ENCODE measurements around the gene OR5D14.

The OR5D14 gene

DNA sequence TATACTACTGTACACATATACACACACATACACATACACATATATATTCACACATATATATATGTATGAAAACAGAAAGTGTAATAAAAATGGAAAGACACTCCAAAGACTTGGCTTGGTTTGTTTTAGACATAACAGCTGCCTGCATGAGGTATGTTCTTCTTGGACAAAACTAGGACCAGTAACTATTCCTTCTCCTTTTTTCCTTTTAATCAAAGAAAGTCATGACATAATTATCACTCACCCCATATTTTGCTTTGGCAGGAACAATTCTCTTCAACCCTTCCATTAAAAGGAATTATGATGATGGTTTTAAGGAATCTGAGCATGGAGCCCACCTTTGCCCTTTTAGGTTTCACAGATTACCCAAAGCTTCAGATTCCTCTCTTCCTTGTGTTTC lies at the start of gene OR5D14:
Gene OR5D14, plus strand, starts transcription at position 301 of the 400 bp plus-strand sequence. Its CDS starts 0 bp downstream, at position 301.
- DNase-seq (ENCODE audit: low read depth in 2 of 2), result no peak

DNA sequence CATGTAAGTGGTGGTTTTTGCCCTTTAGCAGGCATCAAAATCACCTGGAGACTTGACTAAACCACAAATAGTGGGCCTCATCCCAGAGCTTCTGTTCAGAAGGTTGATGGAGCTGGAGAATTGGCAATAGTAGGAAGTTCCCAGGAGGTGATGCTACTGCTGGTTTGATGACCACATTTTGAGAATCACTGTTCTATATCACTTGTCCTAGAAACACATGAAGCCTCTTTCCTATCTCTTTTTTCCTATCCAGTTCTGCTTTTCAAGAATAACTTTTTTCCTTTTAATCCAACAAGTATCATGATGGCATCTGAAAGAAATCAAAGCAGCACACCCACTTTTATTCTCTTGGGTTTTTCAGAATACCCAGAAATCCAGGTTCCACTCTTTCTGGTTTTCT lies 22.2 kb upstream of the OR5D14 start, which contains the start of gene OR5D13:
Gene OR5D13, plus strand, starts transcription at position 301 of the 400 bp plus-strand sequence. Its CDS starts 0 bp downstream, at position 301.
- no peak for DNase-seq (ENCODE audit: low read depth in 2 of 2)

DNA sequence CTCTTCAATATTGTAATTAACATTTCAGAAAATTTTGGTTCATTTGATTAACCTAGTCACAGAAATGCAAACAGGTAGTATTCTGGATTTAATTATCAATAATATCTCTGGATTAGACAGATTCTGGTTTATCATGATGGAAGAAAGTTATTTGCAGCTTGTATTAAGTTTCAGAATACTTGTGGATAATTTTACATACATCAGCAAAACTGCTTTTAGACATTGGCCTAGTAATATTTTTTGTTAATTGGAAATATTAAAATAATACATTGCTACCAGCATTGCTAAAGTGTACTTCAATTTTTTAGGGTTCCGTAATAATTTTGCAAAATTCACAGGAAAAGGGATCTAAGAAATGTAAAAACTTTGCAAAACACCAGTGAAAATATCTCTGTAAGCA lies 3.8 kb upstream of the OR5D14 start:
- no peak for DNase-seq (ENCODE audit: low read depth in 2 of 2)

DNA sequence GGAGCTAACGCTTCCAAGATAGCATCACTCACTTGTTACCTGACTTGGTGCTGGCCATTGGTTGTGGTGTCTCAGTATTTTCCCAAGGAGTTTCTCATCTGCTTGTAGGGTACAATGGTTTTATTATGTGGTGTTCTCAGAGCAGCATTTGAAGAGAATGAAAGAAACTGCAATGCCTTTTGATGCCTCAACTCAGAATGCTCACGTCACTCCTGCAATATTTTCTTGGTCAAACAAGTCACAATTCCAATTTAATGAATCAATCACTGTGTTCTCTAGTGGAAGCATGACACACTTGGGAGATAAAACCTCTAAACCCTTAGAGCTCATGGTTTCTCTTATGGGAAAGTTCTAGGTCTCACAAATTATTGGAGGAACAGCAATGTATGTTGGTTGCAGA lies 2.0 kb upstream of the OR5D14 start:
- DNase-seq (ENCODE audit: low read depth in 2 of 2), result no peak

DNA sequence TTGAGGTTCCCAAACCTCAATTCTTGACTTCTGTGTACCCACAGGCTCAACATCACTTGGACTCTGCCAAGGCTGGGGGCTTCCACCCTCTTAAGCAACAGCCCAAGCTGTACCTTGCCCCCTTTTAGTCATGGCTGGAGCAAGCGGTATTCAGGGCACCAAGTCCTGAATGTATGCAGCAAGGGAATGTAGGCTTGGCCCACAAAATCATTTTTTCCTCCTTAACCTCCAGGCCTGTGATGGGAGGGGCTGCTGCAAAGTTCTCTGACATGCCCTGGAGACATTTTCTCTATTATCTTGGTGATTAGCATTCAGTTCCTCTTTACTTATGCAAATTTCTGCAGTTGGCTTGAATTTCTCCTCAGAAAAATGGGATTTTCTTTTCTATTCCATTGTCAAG lies 10.9 kb downstream of the OR5D14 start:
- DNase-seq (ENCODE audit: low read depth in 2 of 2), result no peak

DNA sequence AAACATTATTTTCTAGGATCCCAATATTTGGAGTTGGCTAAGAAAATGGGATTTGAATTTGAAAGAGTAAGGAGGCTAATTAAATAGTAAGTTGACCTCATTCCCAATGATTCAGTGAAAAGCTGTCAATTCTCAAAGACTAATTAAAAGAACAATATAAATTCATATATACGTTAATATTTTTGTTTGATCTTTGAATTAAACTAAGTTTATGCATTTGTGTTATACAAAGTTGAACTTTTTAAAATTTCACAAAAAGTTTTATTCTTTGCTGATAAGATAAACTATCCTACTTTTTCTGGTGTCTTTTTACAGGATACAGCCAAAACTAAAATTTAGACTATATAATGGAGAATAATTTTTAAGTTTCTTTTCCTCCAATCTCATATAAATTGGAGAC lies 15.7 kb downstream of the OR5D14 start, which contains the start of gene OR5L1:
Gene OR5L1, plus strand, starts transcription at position 301 of the 400 bp plus-strand sequence. CDS start 100 bp downstream, outside the sequence.
- no peak for DNase-seq (ENCODE audit: low read depth in 2 of 2)

DNA sequence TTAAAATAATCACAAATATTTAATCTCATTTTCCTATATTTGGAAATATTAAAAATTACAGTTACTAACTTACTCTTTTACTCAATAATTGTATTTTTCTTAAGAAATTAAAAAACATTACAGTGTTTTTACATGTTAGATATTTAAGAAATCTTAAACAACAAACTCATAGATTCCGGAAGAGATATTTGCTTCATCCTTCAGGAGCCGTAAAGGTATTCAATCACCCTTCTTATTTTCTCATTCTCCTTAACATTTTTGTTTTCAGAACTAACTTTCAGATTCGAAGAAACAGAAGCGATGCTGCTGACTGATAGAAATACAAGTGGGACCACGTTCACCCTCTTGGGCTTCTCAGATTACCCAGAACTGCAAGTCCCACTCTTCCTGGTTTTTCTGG lies 24.0 kb downstream of the OR5D14 start, which contains the start of gene OR5D18:
Gene OR5D18, plus strand, starts transcription at position 301 of the 400 bp plus-strand sequence. Its CDS starts 0 bp downstream, at position 301.
- no peak for DNase-seq (ENCODE audit: low read depth in 2 of 2)

DNA sequence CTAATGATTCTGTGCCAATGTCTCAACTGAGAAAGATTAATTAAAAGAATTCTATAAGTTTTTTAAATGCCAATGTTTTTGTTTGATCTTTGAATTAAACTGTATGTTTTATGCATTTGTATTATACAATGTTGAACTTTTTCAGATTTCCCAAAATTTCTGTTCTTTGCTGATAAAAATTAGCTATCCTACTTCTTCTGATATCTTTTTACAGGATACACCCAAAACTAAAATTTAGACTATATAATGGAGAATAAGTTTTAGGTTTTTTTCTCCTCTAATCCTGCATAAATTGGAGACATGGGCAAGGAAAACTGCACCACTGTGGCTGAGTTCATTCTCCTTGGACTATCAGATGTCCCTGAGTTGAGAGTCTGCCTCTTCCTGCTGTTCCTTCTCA lies 31.6 kb downstream of the OR5D14 start, which contains the start of gene OR5L2:
Gene OR5L2, plus strand, starts transcription at position 301 of the 400 bp plus-strand sequence. Its CDS starts 0 bp downstream, at position 301.
- DNase-seq (ENCODE audit: low read depth in 2 of 2), result no peak

DNA sequence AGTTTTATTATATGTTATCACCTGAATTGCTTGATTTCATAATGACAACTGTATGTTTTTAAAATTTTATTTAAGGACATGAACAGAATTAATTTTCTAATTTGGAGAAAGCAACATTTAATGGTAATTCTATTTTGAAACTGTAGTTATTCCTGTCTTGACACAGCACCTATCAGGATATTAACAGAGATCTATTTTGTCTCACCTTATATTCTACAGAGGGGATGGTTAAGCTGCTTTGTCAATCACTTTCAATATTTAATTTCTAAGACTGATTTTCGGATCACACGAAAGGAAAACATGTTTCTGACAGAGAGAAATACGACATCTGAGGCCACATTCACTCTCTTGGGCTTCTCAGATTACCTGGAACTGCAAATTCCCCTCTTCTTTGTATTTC lies 43.1 kb downstream of the OR5D14 start, which contains the start of gene OR5D16:
Gene OR5D16, plus strand, starts transcription at position 301 of the 400 bp plus-strand sequence. Its CDS starts 0 bp downstream, at position 301.
- no peak for DNase-seq (ENCODE audit: low read depth in 2 of 2)
